ENCODE measurements around the gene SLC16A5.
"Not testable (repeated sequence)": the region's sequence is repeated elsewhere in the genome, so short reads cannot be mapped to it uniquely, and the experiment has no call there.

The SLC16A5 gene

GRCh38 chr17:75108193-75108592, 20.4 kb downstream of the SLC16A5 start:
- in situ Hi-C loops (cut with MboI; ENCODE audit: low sequenced_read_pairs): no loop called here

GRCh38 chr17:75109046-75109406, 21.3 kb downstream of the SLC16A5 start:
- in situ Hi-C loops (cut with MboI; ENCODE audit: low sequenced_read_pairs): no loop called here

- in situ Hi-C loops (cut with MboI; ENCODE audit: low sequenced_read_pairs): no loop called here
Measured at GRCh38 chr17:75109407-75110233, 21.9 kb downstream of the SLC16A5 start, which contains the start of gene ARMC7. ARMC7 (plus strand) TSS chr17:75109969; CDS start chr17:75110289, 320 bp downstream.

GRCh38 chr17:75110234-75110937, 22.6 kb downstream of the SLC16A5 start:
- in situ Hi-C loops (cut with MboI; ENCODE audit: low sequenced_read_pairs): no loop called here

- in situ Hi-C loops (cut with MboI; ENCODE audit: low sequenced_read_pairs): no loop called here
Measured at GRCh38 chr17:75111777-75112335, 24.1 kb downstream of the SLC16A5 start.

GRCh38 chr17:75113798-75114551, 26.2 kb downstream of the SLC16A5 start:
- in situ Hi-C loops (cut with MboI; ENCODE audit: low sequenced_read_pairs): no loop called here

- in situ Hi-C loops (cut with MboI; ENCODE audit: low sequenced_read_pairs): no loop called here
Measured at GRCh38 chr17:75114552-75115314, 27.0 kb downstream of the SLC16A5 start.

GRCh38 chr17:75115555-75115954, 27.8 kb downstream of the SLC16A5 start:
- in situ Hi-C loops (cut with MboI; ENCODE audit: low sequenced_read_pairs): no loop called here

GRCh38 chr17:75116737-75117136, 29.0 kb downstream of the SLC16A5 start:
- in situ Hi-C loops (cut with MboI; ENCODE audit: low sequenced_read_pairs): no loop called here

GRCh38 chr17:75118307-75118706, 30.6 kb downstream of the SLC16A5 start:
- in situ Hi-C loops (cut with MboI; ENCODE audit: low sequenced_read_pairs): no loop called here

GRCh38 chr17:75124041-75124818, 36.5 kb downstream of the SLC16A5 start:
- in situ Hi-C loops (cut with MboI; ENCODE audit: low sequenced_read_pairs): no loop called here

GRCh38 chr17:75124819-75125162, 37.0 kb downstream of the SLC16A5 start:
- in situ Hi-C loops (cut with MboI; ENCODE audit: low sequenced_read_pairs): no loop called here

GRCh38 chr17:75125984-75126383, 38.2 kb downstream of the SLC16A5 start:
- in situ Hi-C loops (cut with MboI; ENCODE audit: low sequenced_read_pairs): no loop called here

- in situ Hi-C loops (cut with MboI; ENCODE audit: low sequenced_read_pairs): no loop called here
Measured at GRCh38 chr17:75126954-75127353, 39.2 kb downstream of the SLC16A5 start.

GRCh38 chr17:75127936-75128335, 40.2 kb downstream of the SLC16A5 start:
- in situ Hi-C loops (cut with MboI; ENCODE audit: low sequenced_read_pairs): not testable (repeated sequence)

- in situ Hi-C loops (cut with MboI; ENCODE audit: low sequenced_read_pairs): no loop called here
Measured at GRCh38 chr17:75128694-75129505, 41.1 kb downstream of the SLC16A5 start.

- in situ Hi-C loops (cut with MboI; ENCODE audit: low sequenced_read_pairs): no loop called here
Measured at GRCh38 chr17:75129576-75129975, 41.8 kb downstream of the SLC16A5 start.

- in situ Hi-C loops (cut with MboI; ENCODE audit: low sequenced_read_pairs): no loop called here
Measured at GRCh38 chr17:75130059-75130631, 42.4 kb downstream of the SLC16A5 start.

Measured in HL-60/S4 (cell line).